ENCODE results near the gene VSTM2B.

DNA sequence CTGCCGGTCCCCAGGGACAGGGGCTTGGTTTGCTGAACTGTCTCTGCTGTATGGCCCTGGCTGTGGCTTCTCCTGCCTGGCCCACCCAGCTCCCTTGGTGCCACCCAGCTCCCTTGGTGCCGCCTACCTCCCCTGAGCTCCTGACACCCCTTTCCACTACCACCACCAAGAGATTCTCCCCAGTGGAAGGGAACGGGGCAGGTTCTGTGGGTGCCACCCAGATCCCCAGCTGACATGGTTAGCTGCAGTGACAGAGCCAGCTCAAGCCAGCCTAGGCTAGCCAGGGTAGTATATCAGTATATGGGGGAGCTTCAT, 51.8 kb downstream of the VSTM2B start:
- TF ChIP-seq POLR2A (IDR thresholded peaks at IDR 0.05) (no peak), CTCF (IDR thresholded peaks at IDR 0.05) (no peak)
